ENCODE measurements around the gene ARHGAP22.

GRCh38 chr10:48523212-48523819, 81.6 kb downstream of the ARHGAP22 start:
- TF ChIP-seq CTCF (IDR thresholded peaks at IDR 0.05) (no peak), POLR2A (IDR thresholded peaks at IDR 0.05) (no peak)
